Osteoblast (primary cell): Measurements from ENCODE around the gene WWOX. TPM values are rescaled to one million over a fixed set of nuclear protein-coding genes. Genes with fewer than 3 reads are reported as not detected.

Source experiments
- DNase-seq: peaks from one replicate; pipeline ENCODE4 v3.0.0; 2011; ENCODE audit warnings: low spot score, mixed read lengths; ENCODE audit not compliant: insufficient read length; ENCODE audit errors: missing footprints
- H2AFZ ChIP-seq: 2 replicates; pipeline ENCODE4 v1.6.0; 2011; ENCODE audit warnings: mild to moderate bottlenecking, low read length
- H3K27ac ChIP-seq: 2 replicates; pipeline ENCODE4 v1.5.1; 2011; ENCODE audit warnings: mild to moderate bottlenecking, low read depth, low read length, moderate library complexity
- H3K27me3 ChIP-seq: 2 replicates; pipeline ENCODE4 v1.6.0; 2012; ENCODE audit warnings: mild to moderate bottlenecking, control low read depth, inconsistent platforms, low read length, moderate library complexity; ENCODE audit not compliant: insufficient read depth
- H3K36me3 ChIP-seq: 2 replicates; pipeline ENCODE4 v1.5.1; 2011; ENCODE audit warnings: mild to moderate bottlenecking, low read length, control low read depth, moderate library complexity; ENCODE audit not compliant: insufficient read depth
- H3K4me1 ChIP-seq: 2 replicates; pipeline ENCODE4 v1.5.1; 2011; ENCODE audit warnings: mild to moderate bottlenecking, low read length, control low read depth, moderate library complexity; ENCODE audit not compliant: insufficient read depth
- H3K4me2 ChIP-seq: 2 replicates; pipeline ENCODE4 v1.6.0; 2011; ENCODE audit warnings: mild to moderate bottlenecking, low read length; ENCODE audit not compliant: insufficient read depth
- H3K4me3 ChIP-seq: fragments of 200-600 bp; sonication (generic); 3 replicates; pipeline ENCODE4 v1.5.1; 2012; ENCODE audit warnings: mild to moderate bottlenecking, low read length, inconsistent platforms; ENCODE audit not compliant: insufficient read depth
- H3K79me2 ChIP-seq: 2 replicates; pipeline ENCODE4 v1.6.0; 2012; ENCODE audit warnings: mild to moderate bottlenecking, low read length, control low read depth, inconsistent platforms; ENCODE audit not compliant: insufficient read depth
- H3K9me3 ChIP-seq: 2 replicates; pipeline ENCODE4 v1.5.1; 2011; ENCODE audit warnings: low read depth, low read length, control low read depth
- H4K20me1 ChIP-seq: 2 replicates; pipeline ENCODE4 v1.6.0; 2012; ENCODE audit warnings: mild to moderate bottlenecking, low read length, control low read depth; ENCODE audit not compliant: insufficient read depth
- total RNA-seq: library from RNA; depleted of rRNA; stranded (reverse); fragments of >200 nt; gene quantifications from 2 replicates; pipeline ENCODE4 v1.2.3, GENCODE V29; 2012
- TF ChIP-seq, protein P1 (sequence below): IDR thresholded peaks from 2 replicates; pipeline ENCODE4 v1.5.1; 2011; ENCODE audit warnings: mild to moderate bottlenecking, low read depth, low read length, moderate library complexity; ENCODE audit errors: extremely low read depth

Gene WWOX
- total RNA-seq, 1 donor: 23.9 TPM

DNA sequence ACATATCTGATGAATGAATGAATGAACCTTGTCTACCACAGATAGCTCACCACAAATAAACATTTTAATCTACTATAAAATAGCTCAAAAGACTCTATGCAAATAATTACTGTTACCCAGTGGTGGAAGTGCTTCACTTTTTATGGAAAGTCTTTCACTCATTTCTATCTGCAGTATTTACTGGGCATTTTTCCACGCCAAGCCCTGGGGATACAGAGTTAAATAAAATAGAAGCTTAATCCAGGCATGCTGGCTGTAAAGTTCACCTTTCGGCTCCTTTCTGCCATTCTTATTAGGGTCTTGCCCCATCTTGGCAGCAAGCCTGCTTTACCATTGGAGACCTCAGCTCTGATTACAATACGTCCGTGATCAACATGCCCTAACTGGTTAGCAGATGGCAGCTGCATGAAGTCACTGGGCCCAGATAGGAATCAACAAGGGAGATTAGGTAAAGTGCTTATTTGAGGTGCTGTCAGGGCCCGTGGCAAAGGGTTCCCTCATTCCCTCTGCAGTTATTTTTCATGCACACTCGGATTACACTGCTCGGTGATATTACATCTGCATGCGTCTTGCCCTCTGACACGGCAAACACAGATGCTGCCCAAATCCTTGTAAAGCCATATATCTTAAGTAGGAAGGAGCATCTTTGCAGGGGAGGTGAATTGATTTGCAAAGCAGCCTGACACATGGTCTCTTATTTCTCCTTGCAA is 648.9 kb downstream of the WWOX start:
- H3K36me3 ChIP-seq: no peaks in the 10 kb centered on the region
- no peak for DNase-seq
- TF ChIP-seq, protein P1, sequence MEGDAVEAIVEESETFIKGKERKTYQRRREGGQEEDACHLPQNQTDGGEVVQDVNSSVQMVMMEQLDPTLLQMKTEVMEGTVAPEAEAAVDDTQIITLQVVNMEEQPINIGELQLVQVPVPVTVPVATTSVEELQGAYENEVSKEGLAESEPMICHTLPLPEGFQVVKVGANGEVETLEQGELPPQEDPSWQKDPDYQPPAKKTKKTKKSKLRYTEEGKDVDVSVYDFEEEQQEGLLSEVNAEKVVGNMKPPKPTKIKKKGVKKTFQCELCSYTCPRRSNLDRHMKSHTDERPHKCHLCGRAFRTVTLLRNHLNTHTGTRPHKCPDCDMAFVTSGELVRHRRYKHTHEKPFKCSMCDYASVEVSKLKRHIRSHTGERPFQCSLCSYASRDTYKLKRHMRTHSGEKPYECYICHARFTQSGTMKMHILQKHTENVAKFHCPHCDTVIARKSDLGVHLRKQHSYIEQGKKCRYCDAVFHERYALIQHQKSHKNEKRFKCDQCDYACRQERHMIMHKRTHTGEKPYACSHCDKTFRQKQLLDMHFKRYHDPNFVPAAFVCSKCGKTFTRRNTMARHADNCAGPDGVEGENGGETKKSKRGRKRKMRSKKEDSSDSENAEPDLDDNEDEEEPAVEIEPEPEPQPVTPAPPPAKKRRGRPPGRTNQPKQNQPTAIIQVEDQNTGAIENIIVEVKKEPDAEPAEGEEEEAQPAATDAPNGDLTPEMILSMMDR: no peak
- no peak overlapping the region for H3K4me2 ChIP-seq
- H3K9me3 ChIP-seq: no peaks in the 10 kb centered on the region
- H2AFZ ChIP-seq: no peak overlapping the region
- no peaks in the 10 kb centered on the region for H3K4me1 ChIP-seq
- no peaks in the 10 kb centered on the region for H4K20me1 ChIP-seq
- H3K79me2 ChIP-seq: no peaks in the 10 kb centered on the region
- H3K27ac ChIP-seq: no peak overlapping the region
- no peaks in the 10 kb centered on the region for H3K27me3 ChIP-seq
- H3K4me3 ChIP-seq: no peak overlapping the region

DNA sequence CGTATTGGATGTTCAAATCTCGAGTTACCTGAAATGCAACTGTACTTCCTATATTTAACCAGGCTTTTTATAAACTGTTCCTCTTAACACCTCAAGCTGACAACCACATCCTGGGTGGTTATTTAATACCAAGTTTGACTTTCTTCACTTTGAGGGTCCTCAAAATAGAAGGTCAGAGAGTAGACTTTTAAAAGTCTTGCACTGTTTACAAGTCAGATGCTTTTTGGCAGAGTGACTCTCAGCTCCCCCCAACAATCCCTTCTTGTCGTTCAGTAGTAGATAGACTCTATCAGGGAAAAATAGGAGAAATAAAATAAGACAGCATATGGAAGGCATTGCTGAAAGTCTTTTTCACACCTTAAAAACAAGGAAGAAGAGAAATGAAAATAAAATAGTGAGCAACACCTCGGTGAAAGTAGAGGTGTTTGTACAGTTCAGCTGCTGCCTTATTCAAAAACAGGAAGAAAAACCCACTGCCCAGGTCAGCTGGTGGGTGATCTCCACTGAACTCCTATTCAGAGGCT is 650.4 kb downstream of the WWOX start:
- no peaks in the 10 kb centered on the region for H3K9me3 ChIP-seq
- H4K20me1 ChIP-seq: no peaks in the 10 kb centered on the region
- no peak overlapping the region for H2AFZ ChIP-seq
- no peaks in the 10 kb centered on the region for H3K27me3 ChIP-seq
- H3K36me3 ChIP-seq: no peaks in the 10 kb centered on the region
- no peak overlapping the region for H3K4me2 ChIP-seq
- no peak overlapping the region for H3K4me3 ChIP-seq
- H3K27ac ChIP-seq: no peak overlapping the region
- no peak for DNase-seq
- no peaks in the 10 kb centered on the region for H3K4me1 ChIP-seq
- TF ChIP-seq, protein P1: no peak
- no peaks in the 10 kb centered on the region for H3K79me2 ChIP-seq

DNA sequence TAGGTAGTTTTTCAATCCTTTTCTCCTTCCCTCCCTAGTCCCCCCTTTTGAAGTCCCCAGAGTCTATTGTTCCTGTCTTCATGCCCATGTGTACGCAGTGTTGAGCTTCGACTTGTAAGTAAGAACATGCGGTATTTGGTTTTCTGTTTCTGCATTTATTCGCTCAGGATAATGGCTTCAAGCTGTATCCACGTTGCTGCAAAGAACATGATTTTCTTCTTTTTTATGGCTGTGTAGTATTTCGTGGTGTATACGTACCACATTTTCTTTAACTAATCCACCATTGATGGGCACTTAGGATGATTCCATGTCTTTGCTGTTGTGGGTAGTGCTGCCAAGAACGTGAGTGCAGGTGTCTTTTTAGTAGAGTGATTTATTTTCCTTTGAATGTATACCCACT is 651.2 kb downstream of the WWOX start:
- Histone ChIP-seq H3K4me2 (no peak overlapping the region), H3K27ac (no peak overlapping the region), H4K20me1 (no peaks in the 10 kb centered on the region), H3K4me1 (no peaks in the 10 kb centered on the region), H3K79me2 (no peaks in the 10 kb centered on the region), H3K27me3 (no peaks in the 10 kb centered on the region), H3K4me3 (no peak overlapping the region), H2AFZ (no peak overlapping the region), H3K36me3 (no peaks in the 10 kb centered on the region), H3K9me3 (no peaks in the 10 kb centered on the region)
- TF ChIP-seq, protein P1: no peak
- DNase-seq: no peak

DNA sequence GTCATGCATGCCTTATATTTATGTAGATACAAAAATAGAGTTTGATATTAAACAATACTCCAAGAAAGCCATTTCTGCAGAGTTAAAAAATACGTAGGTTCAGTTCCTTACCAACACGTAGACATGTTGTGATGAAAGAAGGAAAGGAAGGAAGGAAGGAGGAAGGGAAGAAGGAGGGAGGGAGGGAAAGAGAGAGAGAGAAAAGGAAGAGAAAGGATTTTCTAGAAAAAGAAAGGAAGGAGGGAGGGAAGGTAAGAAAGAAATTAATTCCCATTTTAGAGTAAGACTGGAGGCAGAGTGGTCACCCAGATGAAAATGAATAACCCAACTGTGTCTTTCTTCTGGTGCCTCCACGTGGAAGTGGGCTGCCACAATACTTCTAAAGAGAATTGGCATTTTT is 652.1 kb downstream of the WWOX start:
- Histone ChIP-seq H4K20me1 (no peaks in the 10 kb centered on the region), H3K9me3 (no peaks in the 10 kb centered on the region), H3K4me3 (no peak overlapping the region), H3K36me3 (no peaks in the 10 kb centered on the region), H3K27ac (no peak overlapping the region), H3K4me2 (no peak overlapping the region), H3K27me3 (no peaks in the 10 kb centered on the region), H3K4me1 (no peaks in the 10 kb centered on the region), H2AFZ (no peak overlapping the region), H3K79me2 (no peaks in the 10 kb centered on the region)
- TF ChIP-seq, protein P1: no peak
- DNase-seq: no peak
